RWPE2 (cell line): Measurements from ENCODE around the gene TBC1D23.

Source experiments
- ATAC-seq: fragments of 200-7000 bp; cut with Tn5 transposase; 3 replicates; pipeline ENCODE4 v1.9.1; 2021; ENCODE audit warnings: low read depth
- DNase-seq: peaks from one replicate; pipeline ENCODE4 v3.0.0-alpha.2; 2020; ENCODE audit warnings: low spot score
- H3K27ac ChIP-seq: fragments of 450-650 bp; 2 replicates; pipeline ENCODE4 v1.5.1; 2017; ENCODE audit warnings: mild to moderate bottlenecking; ENCODE audit not compliant: poor library complexity, severe bottlenecking
- H3K27me3 ChIP-seq: fragments of 250-450 bp; sonication (Bioruptor Pico); 2 replicates; pipeline ENCODE4 v1.5.1; 2021; ENCODE audit warnings: mild to moderate bottlenecking, moderate library complexity; ENCODE audit not compliant: insufficient read depth, poor library complexity, severe bottlenecking
- H3K36me3 ChIP-seq: fragments of 250-450 bp; sonication (Bioruptor Pico); 2 replicates; pipeline ENCODE4 v1.5.1; 2020; ENCODE audit warnings: low read depth, mild to moderate bottlenecking, moderate library complexity
- H3K4me1 ChIP-seq: fragments of 250-450 bp; sonication (Bioruptor Pico); 2 replicates; pipeline ENCODE4 v1.5.1; 2021; ENCODE audit warnings: mild to moderate bottlenecking, moderate library complexity; ENCODE audit not compliant: insufficient read depth, poor library complexity, severe bottlenecking
- H3K4me3 ChIP-seq: fragments of 250-450 bp; sonication (Bioruptor Pico); 2 replicates; pipeline ENCODE4 v1.5.1; 2021; ENCODE audit warnings: mild to moderate bottlenecking, moderate library complexity; ENCODE audit not compliant: severe bottlenecking
- H3K9me3 ChIP-seq: fragments of 250-450 bp; sonication (Bioruptor Pico); 2 replicates; pipeline ENCODE4 v1.5.1; 2021; ENCODE audit warnings: mild to moderate bottlenecking, moderate library complexity; ENCODE audit not compliant: severe bottlenecking
- CTCF ChIP-seq: fragments of 450-650 bp; IDR thresholded peaks from one replicate; pipeline ENCODE4 v1.5.1; 2017; ENCODE audit warnings: mild to moderate bottlenecking, moderate library complexity; ENCODE audit not compliant: poor library complexity, severe bottlenecking

The TBC1D23 gene

GRCh38 chr3:100329800-100330489 lies 69.2 kb downstream of the TBC1D23 start:
- H3K4me3 ChIP-seq, result no peak overlapping the region
- TF ChIP-seq CTCF, result no peak
- H3K27ac ChIP-seq, result no peak overlapping the region
- no peaks in the 10 kb centered on the region for H3K9me3 ChIP-seq
- no peaks in the 10 kb centered on the region for H3K4me1 ChIP-seq
- no peak for DNase-seq
- no peak for ATAC-seq
- H3K27me3 ChIP-seq, result no peaks in the 10 kb centered on the region
- peaks cover 11% of the 10 kb centered on the region for H3K36me3 ChIP-seq

GRCh38 chr3:100330651-100331050 lies 69.9 kb downstream of the TBC1D23 start:
- Histone ChIP-seq H3K4me1 (no peaks in the 10 kb centered on the region), H3K36me3 (peaks cover 8% of the 10 kb centered on the region), H3K27me3 (no peaks in the 10 kb centered on the region), H3K9me3 (no peaks in the 10 kb centered on the region), H3K4me3 (no peak overlapping the region), H3K27ac (no peak overlapping the region)
- ATAC-seq, result no peak
- no peak for DNase-seq
- TF ChIP-seq CTCF, result no peak

- no peaks in the 10 kb centered on the region for H3K4me1 ChIP-seq
- no peaks in the 10 kb centered on the region for H3K9me3 ChIP-seq
- no peak overlapping the region for H3K27ac ChIP-seq
- ATAC-seq (no peak), DNase-seq (no peak)
- no peak for TF ChIP-seq CTCF
- H3K27me3 ChIP-seq, result no peaks in the 10 kb centered on the region
- H3K36me3 ChIP-seq, result no peaks in the 10 kb centered on the region; the same call in 1 of the 2 replicates
- no peak overlapping the region for H3K4me3 ChIP-seq
Observed at GRCh38 chr3:100331660-100332059, 70.9 kb downstream of the TBC1D23 start.

- H3K27ac ChIP-seq, result no peak overlapping the region
- no peaks in the 10 kb centered on the region for H3K36me3 ChIP-seq
- H3K27me3 ChIP-seq, result no peaks in the 10 kb centered on the region
- no peak overlapping the region for H3K4me3 ChIP-seq
- no peak for ATAC-seq
- DNase-seq, result no peak
- no peaks in the 10 kb centered on the region for H3K4me1 ChIP-seq
- no peaks in the 10 kb centered on the region for H3K9me3 ChIP-seq
- no peak for TF ChIP-seq CTCF
Observed at GRCh38 chr3:100333051-100333450, 72.3 kb downstream of the TBC1D23 start.

GRCh38 chr3:100333970-100334487 lies 73.2 kb downstream of the TBC1D23 start:
- ATAC-seq (no peak; the same call in 2 of the 3 replicates), DNase-seq (no peak)
- Histone ChIP-seq H3K27me3 (no peaks in the 10 kb centered on the region), H3K9me3 (no peaks in the 10 kb centered on the region), H3K4me3 (peak overlapping the region; percentile 64), H3K4me1 (no peaks in the 10 kb centered on the region), H3K27ac (no peak overlapping the region), H3K36me3 (peaks cover 3% of the 10 kb centered on the region)
- TF ChIP-seq CTCF, result no peak
